ENCODE results near the gene TMTC2.

Gene TMTC2

GRCh38 chr12:82705774-82706173, 19.1 kb downstream of the TMTC2 start:
- Histone ChIP-seq H3K27ac (ENCODE audit: extremely low read depth, low read depth, low read length) (no peak overlapping the region), H3K4me1 (ENCODE audit: control insufficient read depth, insufficient read depth, low read length) (no peaks in the 10 kb centered on the region), H3K4me3 (ENCODE audit: low read depth, low read length) (no peak overlapping the region), H3K9me3 (ENCODE audit: control insufficient read depth, insufficient read depth, low read depth, low read length) (no peaks in the 10 kb centered on the region), H3K36me3 (ENCODE audit: control insufficient read depth in 2 of 2, insufficient read depth in 1 of 2, low read length in 2 of 2) (no peaks in the 10 kb centered on the region; a peak in 1 of 3 replicates)
- TF ChIP-seq KLF16 (tag by site-specific recombination; IDR thresholded peaks at IDR 0.05) (no peak), ZNF133 (tag by site-specific recombination; IDR thresholded peaks at IDR 0.05) (no peak), ZNF501 (tag by site-specific recombination; IDR thresholded peaks at IDR 0.05) (no peak), ZBTB8A (tag by site-specific recombination; IDR thresholded peaks at IDR 0.05) (no peak), ZNF366 (tag by site-specific recombination; conservative IDR thresholded peaks at IDR 0.05) (no peak), YY2 (tag by site-specific recombination; IDR thresholded peaks at IDR 0.05) (no peak), ZNF18 (tag by site-specific recombination; IDR thresholded peaks at IDR 0.05) (no peak), ZBTB6 (tag by site-specific recombination; IDR thresholded peaks at IDR 0.05) (no peak), WT1 (tag by site-specific recombination; IDR thresholded peaks at IDR 0.05) (no peak), PRDM2 (tag by site-specific recombination; IDR thresholded peaks at IDR 0.05; ENCODE audit: borderline replicate concordance) (no peak), BCL11A (tag by site-specific recombination; IDR thresholded peaks at IDR 0.05; ENCODE audit: low read depth) (no peak), ZNF221 (tag by site-specific recombination; IDR thresholded peaks at IDR 0.05; ENCODE audit: borderline replicate concordance) (no peak), ZNF768 (tag by site-specific recombination; IDR thresholded peaks at IDR 0.05) (no peak), ZFP69B (tag by site-specific recombination; IDR thresholded peaks at IDR 0.05) (no peak), ZNF837 (tag by site-specific recombination; IDR thresholded peaks at IDR 0.05) (no peak), ZNF214 (tag by site-specific recombination; IDR thresholded peaks at IDR 0.05; ENCODE audit: borderline replicate concordance) (no peak), SALL2 (tag by site-specific recombination; IDR thresholded peaks at IDR 0.05; ENCODE audit: borderline replicate concordance) (no peak), ZNF423 (tag by site-specific recombination; IDR thresholded peaks at IDR 0.05) (no peak)
- POLR2A ChIA-PET, result no interaction called here
- CTCF ChIA-PET, result interaction anchor here (1.6 kb wide), 1 partner anchor 8 kb away, joined by 5 read pairs; no protein-coding TSS in a partner anchor
